Measurements from ENCODE around the gene MYBPHL.

The MYBPHL gene

DNA sequence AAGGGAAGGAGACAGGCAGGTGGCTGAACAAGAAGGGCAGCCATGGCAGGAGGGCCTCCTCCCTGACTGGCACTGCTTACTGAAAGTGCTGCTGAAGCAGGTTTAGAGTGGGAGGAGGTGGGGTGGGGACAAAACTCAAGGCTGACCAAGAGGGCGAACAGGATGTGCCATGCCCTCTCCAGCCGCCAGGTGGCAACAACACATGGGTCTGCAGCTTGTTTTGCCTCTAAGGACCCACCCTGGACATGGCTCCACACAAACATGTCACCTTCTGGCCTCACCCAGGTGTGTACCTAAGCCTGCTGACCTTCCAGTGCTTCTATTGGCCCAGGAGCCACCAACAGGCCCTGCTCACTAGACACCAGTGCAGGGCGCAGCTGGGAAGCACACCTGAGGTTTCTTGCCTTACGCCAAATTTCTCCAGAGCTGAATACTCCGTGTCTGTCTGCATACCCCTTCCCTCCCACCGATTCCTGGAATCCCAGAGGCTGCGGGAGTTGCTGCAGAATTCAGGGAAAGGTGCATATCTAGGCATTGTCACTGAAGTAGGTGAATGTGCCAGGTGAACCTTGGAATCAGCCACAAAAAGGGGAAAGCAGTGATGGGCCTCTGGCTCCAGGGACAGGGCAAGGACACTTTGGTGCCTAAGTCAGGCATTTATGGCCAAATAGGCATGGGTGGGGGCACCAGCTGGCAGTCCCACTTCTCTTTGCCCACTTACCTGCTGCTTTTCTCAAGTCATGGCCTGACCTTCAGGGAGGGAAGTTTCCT lies 29.2 kb downstream of the MYBPHL start:
- TF ChIP-seq CTCF (IDR thresholded peaks at IDR 0.05; ENCODE audit: low read depth, low read length), result peak; percentile 94
- peak; percentile 29 for DNase-seq (ENCODE audit: extremely low read depth, low read depth)

DNA sequence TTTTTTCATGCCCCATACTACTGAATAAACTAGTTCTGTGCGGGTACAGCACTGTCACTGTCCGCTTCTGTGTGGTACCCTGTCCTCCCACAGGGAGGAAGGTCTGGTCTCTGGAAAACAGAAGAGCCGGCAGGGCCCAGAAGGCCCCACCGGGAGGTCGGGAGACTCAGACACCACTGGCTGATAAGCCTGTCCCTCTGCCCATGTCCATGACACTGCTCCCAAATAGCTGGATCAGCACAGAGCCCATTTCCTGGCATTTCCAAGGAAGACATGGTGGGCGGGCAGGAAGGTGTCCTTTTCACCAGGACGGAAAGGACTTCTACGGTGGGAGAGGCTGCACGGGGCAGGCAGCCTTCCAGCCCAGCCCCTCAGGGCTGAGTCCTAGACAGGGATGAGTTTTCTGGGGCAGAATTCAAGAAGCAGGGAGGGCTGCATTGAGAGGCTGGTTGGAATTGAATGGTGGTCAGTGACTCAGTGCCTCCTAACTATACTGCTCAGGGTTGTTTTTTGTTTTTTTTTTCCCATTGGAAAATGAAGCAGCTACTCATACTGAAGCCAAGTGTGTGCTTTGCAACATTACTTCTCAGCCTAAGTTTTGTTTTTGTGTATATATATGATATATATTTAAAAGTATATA lies 31.0 kb downstream of the MYBPHL start:
- DNase-seq (ENCODE audit: extremely low read depth, low read depth), result no peak
- no peak for TF ChIP-seq CTCF (IDR thresholded peaks at IDR 0.05; ENCODE audit: low read depth, low read length)

DNA sequence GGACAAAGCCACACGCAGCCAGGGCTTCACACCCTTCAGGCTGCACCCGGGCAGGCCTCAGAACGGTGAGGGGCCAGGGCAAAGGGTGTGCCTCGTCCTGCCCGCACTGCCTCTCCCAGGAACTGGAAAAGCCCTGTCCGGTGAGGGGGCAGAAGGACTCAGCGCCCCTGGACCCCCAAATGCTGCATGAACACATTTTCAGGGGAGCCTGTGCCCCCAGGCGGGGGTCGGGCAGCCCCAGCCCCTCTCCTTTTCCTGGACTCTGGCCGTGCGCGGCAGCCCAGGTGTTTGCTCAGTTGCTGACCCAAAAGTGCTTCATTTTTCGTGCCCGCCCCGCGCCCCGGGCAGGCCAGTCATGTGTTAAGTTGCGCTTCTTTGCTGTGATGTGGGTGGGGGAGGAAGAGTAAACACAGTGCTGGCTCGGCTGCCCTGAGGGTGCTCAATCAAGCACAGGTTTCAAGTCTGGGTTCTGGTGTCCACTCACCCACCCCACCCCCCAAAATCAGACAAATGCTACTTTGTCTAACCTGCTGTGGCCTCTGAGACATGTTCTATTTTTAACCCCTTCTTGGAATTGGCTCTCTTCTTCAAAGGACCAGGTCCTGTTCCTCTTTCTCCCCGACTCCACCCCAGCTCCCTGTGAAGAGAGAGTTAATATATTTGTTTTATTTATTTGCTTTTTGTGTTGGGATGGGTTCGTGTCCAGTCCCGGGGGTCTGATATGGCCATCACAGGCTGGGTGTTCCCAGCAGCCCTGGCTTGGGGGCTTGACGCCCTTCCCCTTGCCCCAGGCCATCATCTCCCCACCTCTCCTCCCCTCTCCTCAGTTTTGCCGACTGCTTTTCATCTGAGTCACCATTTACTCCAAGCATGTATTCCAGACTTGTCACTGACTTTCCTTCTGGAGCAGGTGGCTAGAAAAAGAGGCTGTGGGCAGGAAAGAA lies 32.0 kb downstream of the MYBPHL start:
- TF ChIP-seq CTCF (IDR thresholded peaks at IDR 0.05; ENCODE audit: low read depth, low read length), result no peak
- no peak for DNase-seq (ENCODE audit: extremely low read depth, low read depth)

- TF ChIP-seq CTCF (IDR thresholded peaks at IDR 0.05; ENCODE audit: low read depth, low read length), result no peak
- no peak for DNase-seq (ENCODE audit: extremely low read depth, low read depth)
Observed at GRCh38 chr1:109273570-109274288, 33.1 kb downstream of the MYBPHL start.

- TF ChIP-seq CTCF (IDR thresholded peaks at IDR 0.05; ENCODE audit: low read depth, low read length), result no peak
- no peak for DNase-seq (ENCODE audit: extremely low read depth, low read depth)
Observed at GRCh38 chr1:109272831-109273547, 33.8 kb downstream of the MYBPHL start.

- no peak for DNase-seq (ENCODE audit: extremely low read depth, low read depth)
- no peak for TF ChIP-seq CTCF (IDR thresholded peaks at IDR 0.05; ENCODE audit: low read depth, low read length)
Observed at GRCh38 chr1:109272021-109272799, 34.6 kb downstream of the MYBPHL start.

Measured in AG09319 (cell line).